Mesenchymal stem cell (in vitro differentiated cells and primary cell): ENCODE data around the gene POU6F2.
A peak's percentile ranks its signal among the peaks of the same experiment; 100 is the strongest.

Experiments used
- DNase-seq: peaks from one replicate; pipeline ENCODE4 v3.0.0-alpha.2; 2013
- H2AFZ ChIP-seq: one replicate; pipeline ENCODE4 v1.6.1; 2013; ENCODE audit warnings: low read depth, mild to moderate bottlenecking, control low read depth, inconsistent platforms, low read length, moderate library complexity
- H2AK5ac ChIP-seq: 2 replicates; pipeline ENCODE4 v1.6.1; 2013; ENCODE audit warnings: low read length, moderate library complexity, mild to moderate bottlenecking, inconsistent platforms; ENCODE audit not compliant: severe bottlenecking
- H2BK120ac ChIP-seq: one replicate; pipeline ENCODE4 v1.6.1; 2013; ENCODE audit warnings: low read depth, mild to moderate bottlenecking, inconsistent platforms, low read length, moderate library complexity
- H2BK12ac ChIP-seq, 2 experiments: one replicate each; pipeline ENCODE4 v1.6.1; 2013; ENCODE audit warnings: inconsistent platforms in 2 of 2, low read length in 2 of 2, mild to moderate bottlenecking in 2 of 2, moderate library complexity in 2 of 2, control low read depth in 1 of 2
- H2BK15ac ChIP-seq: one replicate; pipeline ENCODE4 v1.6.1; 2013; ENCODE audit warnings: mild to moderate bottlenecking, low read depth, inconsistent platforms; ENCODE audit not compliant: poor library complexity, severe bottlenecking
- H2BK5ac ChIP-seq: 2 replicates; pipeline ENCODE4 v1.6.1; 2013; ENCODE audit warnings: low read depth, mild to moderate bottlenecking, low read length, control low read depth, inconsistent platforms; ENCODE audit not compliant: poor library complexity, severe bottlenecking
- H3K14ac ChIP-seq, 2 experiments: one replicate each; pipeline ENCODE4 v1.6.1; 2013; ENCODE audit warnings: inconsistent platforms in 2 of 2, low read length in 2 of 2, control low read depth in 1 of 2, mild to moderate bottlenecking in 1 of 2, moderate library complexity in 1 of 2
- H3K18ac ChIP-seq, 2 experiments: one replicate each; pipeline ENCODE4 v1.6.1; 2013; ENCODE audit warnings: inconsistent platforms in 2 of 2, low read length in 2 of 2, control low read depth in 1 of 2, low read depth in 1 of 2, mild to moderate bottlenecking in 1 of 2
- H3K23ac ChIP-seq, 2 experiments: one replicate each; pipeline ENCODE4 v1.6.1; 2013; ENCODE audit warnings: inconsistent platforms in 2 of 2, low read length in 2 of 2, mild to moderate bottlenecking in 2 of 2, moderate library complexity in 2 of 2, control low read depth in 1 of 2
- H3K27ac ChIP-seq: 2 replicates; pipeline ENCODE4 v1.5.1; 2013; ENCODE audit warnings: mild to moderate bottlenecking, moderate library complexity, low read length, control low read depth, inconsistent platforms; ENCODE audit not compliant: poor library complexity, severe bottlenecking
- H3K27me3 ChIP-seq, 2 experiments: 2 replicates each; pipeline versions ENCODE4 v1.6.1 to v1.7.0; 2013; ENCODE audit warnings: low read length in 2 of 2, mild to moderate bottlenecking in 2 of 2, moderate library complexity in 2 of 2, control low read depth in 1 of 2, inconsistent platforms in 1 of 2; ENCODE audit not compliant: control insufficient read depth in 1 of 2, insufficient read depth in 1 of 2
- H3K36me3 ChIP-seq, 2 experiments: 2 replicates each; pipeline versions ENCODE4 v1.6.1 to v1.7.0; 2013; ENCODE audit warnings: low read length in 2 of 2, control low read depth in 1 of 2, inconsistent platforms in 1 of 2, low read depth in 1 of 2, mild to moderate bottlenecking in 1 of 2; ENCODE audit not compliant: insufficient read depth in 2 of 2, control insufficient read depth in 1 of 2
- H3K4ac ChIP-seq, 2 experiments: one replicate each; pipeline ENCODE4 v1.6.1; 2013; ENCODE audit warnings: inconsistent platforms in 2 of 2, low read length in 2 of 2, mild to moderate bottlenecking in 2 of 2, moderate library complexity in 2 of 2, control low read depth in 1 of 2, low read depth in 1 of 2
- H3K4me1 ChIP-seq: 2 replicates; pipeline ENCODE4 v1.6.1; 2013; ENCODE audit warnings: low read depth, low read length, control low read depth; ENCODE audit not compliant: control insufficient read depth, insufficient read depth
- H3K4me2 ChIP-seq: 2 replicates; pipeline ENCODE4 v1.6.1; 2013; ENCODE audit warnings: low read length, mild to moderate bottlenecking, inconsistent platforms; ENCODE audit not compliant: poor library complexity, severe bottlenecking
- H3K4me3 ChIP-seq, 2 experiments: 2 replicates each; pipeline versions ENCODE4 v1.5.1 to v1.7.0; 2013; ENCODE audit warnings: low read length in 2 of 2, mild to moderate bottlenecking in 2 of 2, control low read depth in 1 of 2, low read depth in 1 of 2; ENCODE audit not compliant: insufficient read depth in 1 of 2
- H3K79me1 ChIP-seq: replicated peaks from 2 replicates; pipeline ENCODE4 v1.6.1; 2013; ENCODE audit warnings: mild to moderate bottlenecking, control low read depth, low read length, inconsistent platforms; ENCODE audit not compliant: poor library complexity, severe bottlenecking
- H3K9ac ChIP-seq: 2 replicates; pipeline ENCODE4 v1.7.0; 2013; ENCODE audit warnings: mild to moderate bottlenecking, low read length, moderate library complexity
- H3K9me3 ChIP-seq: 2 replicates; pipeline ENCODE4 v1.7.0; 2013; ENCODE audit warnings: mild to moderate bottlenecking, low read length; ENCODE audit not compliant: control insufficient read depth
- H4K8ac ChIP-seq: one replicate; pipeline ENCODE4 v1.6.1; 2013; ENCODE audit warnings: inconsistent platforms, mild to moderate bottlenecking, low read length, moderate library complexity
- H4K91ac ChIP-seq: one replicate; pipeline ENCODE4 v1.6.1; 2013; ENCODE audit warnings: mild to moderate bottlenecking, low read length, inconsistent platforms
- WGBS: methylation state at CpG from one replicate; pipeline ENCODE4 v1.1.7; 2013; ENCODE audit warnings: mixed read lengths; 5-methylcytosine and 5-hydroxymethylcytosine counted together

POU6F2 gene

DNA sequence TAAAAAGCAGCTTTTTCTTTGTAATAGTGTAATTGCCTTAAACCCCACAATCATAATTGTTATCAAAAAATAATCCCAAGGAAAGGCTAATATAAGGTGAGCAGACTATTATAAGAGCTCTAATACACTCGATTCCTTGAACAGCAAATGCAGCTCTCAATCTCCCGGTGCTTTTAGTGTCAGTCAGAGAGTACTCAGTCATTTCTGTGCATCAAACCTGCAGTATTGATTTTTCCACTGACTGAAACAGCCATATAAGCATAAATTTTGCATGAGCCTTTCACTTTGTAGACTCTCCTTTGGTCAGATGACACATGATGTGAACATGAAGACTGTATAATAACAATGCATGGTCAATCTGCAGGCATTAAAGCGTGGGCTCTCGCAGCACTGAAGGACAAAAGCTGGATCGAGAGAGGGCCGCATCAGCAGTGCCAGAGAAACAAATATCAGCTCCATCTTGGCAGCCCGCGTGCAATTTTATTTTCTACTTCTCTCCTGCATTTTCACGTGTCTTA lies 272.0 kb downstream of the POU6F2 start:
- Histone ChIP-seq H3K23ac (no peak overlapping the region), H2BK120ac (no peak overlapping the region), H3K4me2 (no peak overlapping the region), H3K27me3 (peaks cover 0 to 12% of the 10 kb centered on the region in 2 experiments), H2AFZ (no peak overlapping the region), H3K18ac (no peak overlapping the region), H2AK5ac (peak overlapping the region; percentile 53), H3K9ac (no peak overlapping the region), H2BK5ac (no peak overlapping the region), H3K27ac (no peak overlapping the region), H2BK15ac (no peak overlapping the region), H3K14ac (no peak overlapping the region), H3K79me1 (no peaks in the 10 kb centered on the region), H4K91ac (no peak overlapping the region), H3K4me1 (peaks cover 9% of the 10 kb centered on the region), H3K9me3 (no peaks in the 10 kb centered on the region), H3K4ac (no peak overlapping the region), H4K8ac (no peak overlapping the region), H2BK12ac (no peak overlapping the region), H3K4me3 (no peak overlapping the region), H3K36me3 (no peaks in the 10 kb centered on the region)
- 94% methylated on average over 9 of the region's 9 CpGs for WGBS
- no peak for DNase-seq

DNA sequence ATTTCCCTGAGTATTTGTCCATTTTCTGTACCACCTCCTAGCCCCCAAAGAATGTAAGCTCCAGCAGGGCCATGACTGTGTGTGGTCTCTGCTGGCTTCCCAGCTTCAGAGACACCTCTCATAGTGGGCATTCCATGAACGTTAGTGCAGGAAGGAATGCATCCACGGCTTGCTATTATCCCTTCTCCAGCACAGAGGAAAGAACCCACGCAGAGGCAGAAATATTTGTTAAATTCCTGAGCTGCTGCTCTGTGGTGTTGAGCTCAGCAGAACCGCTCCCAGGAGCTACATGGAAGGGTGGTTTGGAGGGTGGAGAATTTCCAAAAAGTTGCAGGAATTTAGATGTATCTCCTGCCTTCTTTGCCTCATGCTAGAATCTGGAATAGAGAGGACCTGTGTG lies 275.2 kb downstream of the POU6F2 start:
- H3K79me1 ChIP-seq: no peaks in the 10 kb centered on the region
- no peak overlapping the region for H2AK5ac ChIP-seq
- H3K14ac ChIP-seq: no peak overlapping the region
- no peak overlapping the region for H2BK120ac ChIP-seq
- H3K27me3 ChIP-seq: peaks cover 0 to 9% of the 10 kb centered on the region in 2 experiments
- no peaks in the 10 kb centered on the region for H3K36me3 ChIP-seq
- no peak overlapping the region for H3K9ac ChIP-seq
- no peak overlapping the region for H4K8ac ChIP-seq
- H3K4ac ChIP-seq: no peak overlapping the region
- H3K27ac ChIP-seq: peak overlapping the region; percentile 84
- H3K9me3 ChIP-seq: no peaks in the 10 kb centered on the region
- H2BK5ac ChIP-seq: peak overlapping the region; percentile 74
- no peak overlapping the region for H3K18ac ChIP-seq
- peaks cover 9% of the 10 kb centered on the region for H3K4me1 ChIP-seq
- H2AFZ ChIP-seq: no peak overlapping the region
- no peak overlapping the region for H4K91ac ChIP-seq
- DNase-seq: peak; percentile 12
- H2BK15ac ChIP-seq: no peak overlapping the region
- no peak overlapping the region for H3K4me2 ChIP-seq
- 20% methylated on average over 4 of the region's 4 CpGs for WGBS
- H3K23ac ChIP-seq: no peak overlapping the region
- no peak overlapping the region for H2BK12ac ChIP-seq
- no peak overlapping the region for H3K4me3 ChIP-seq

DNA sequence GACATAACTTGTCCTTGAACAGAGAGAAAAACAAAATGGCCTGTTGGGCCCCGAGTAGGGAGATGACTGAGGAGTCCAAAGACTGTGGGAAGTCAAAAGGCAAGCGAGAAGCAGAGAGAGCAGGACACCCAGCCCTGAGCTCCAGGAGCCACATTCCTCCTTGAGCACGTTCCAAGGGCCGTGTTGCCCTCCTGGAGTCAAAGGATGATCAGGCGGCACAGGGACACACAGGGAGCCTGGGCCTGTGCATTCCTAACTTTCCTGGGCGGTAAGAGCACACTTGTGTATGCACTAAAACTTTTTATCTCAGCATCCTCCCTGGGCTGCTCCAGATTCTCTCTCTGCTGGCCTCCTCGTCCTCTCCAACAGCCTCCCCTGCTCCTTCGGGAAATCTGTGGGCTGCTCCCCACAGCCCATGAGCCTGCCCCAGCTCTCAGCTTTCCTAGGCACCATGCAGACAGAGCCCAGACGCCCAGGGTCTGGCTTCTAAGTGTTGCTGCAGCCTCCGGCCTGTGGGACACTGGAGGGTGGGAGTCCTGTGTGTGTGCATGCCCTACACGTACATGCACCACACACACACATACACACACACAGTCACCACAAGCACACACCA lies 281.8 kb downstream of the POU6F2 start:
- Histone ChIP-seq H3K9me3 (no peaks in the 10 kb centered on the region), H3K23ac (peak overlapping the region in 1 of 2 experiments; percentile 40), H3K4me3 (no peak overlapping the region), H4K91ac (no peak overlapping the region), H4K8ac (no peak overlapping the region), H2AFZ (no peak overlapping the region), H2BK12ac (no peak overlapping the region), H3K4me1 (no peaks in the 10 kb centered on the region), H3K14ac (peak overlapping the region in 1 of 2 experiments; percentile 83), H2BK15ac (no peak overlapping the region), H3K79me1 (no peaks in the 10 kb centered on the region), H3K9ac (no peak overlapping the region), H3K4me2 (no peak overlapping the region), H2AK5ac (no peak overlapping the region), H3K27ac (no peak overlapping the region), H2BK5ac (no peak overlapping the region), H3K36me3 (no peaks in the 10 kb centered on the region), H3K27me3 (no peaks in the 10 kb centered on the region), H2BK120ac (no peak overlapping the region), H3K18ac (no peak overlapping the region), H3K4ac (no peak overlapping the region)
- 86% methylated on average over 11 of the region's 11 CpGs for WGBS
- no peak for DNase-seq

DNA sequence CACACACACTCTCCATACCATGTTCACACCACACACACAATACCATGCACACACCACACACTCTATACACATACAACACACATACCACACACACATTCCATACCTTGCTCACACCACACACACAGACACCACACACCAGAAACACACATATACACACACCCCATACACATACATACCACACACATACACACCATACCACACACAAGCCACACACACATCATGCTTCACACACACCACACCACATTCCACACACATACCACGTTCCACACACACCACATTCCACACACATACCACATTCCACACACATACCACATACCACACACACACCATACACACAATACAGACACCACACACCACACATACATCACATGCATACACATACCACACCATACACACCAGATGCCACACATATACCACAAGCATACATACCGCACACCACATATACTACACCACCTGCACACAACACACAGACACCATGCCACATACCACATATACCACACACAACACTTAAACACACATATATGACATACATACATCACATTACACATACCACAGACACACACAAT lies 282.7 kb downstream of the POU6F2 start:
- no peak overlapping the region for H3K18ac ChIP-seq
- H3K79me1 ChIP-seq: no peaks in the 10 kb centered on the region
- H3K27me3 ChIP-seq: no peaks in the 10 kb centered on the region
- H2BK5ac ChIP-seq: no peak overlapping the region
- no peak overlapping the region for H4K8ac ChIP-seq
- no peaks in the 10 kb centered on the region for H3K36me3 ChIP-seq
- no peak overlapping the region for H3K27ac ChIP-seq
- no peak overlapping the region for H2AK5ac ChIP-seq
- H3K23ac ChIP-seq: no peak overlapping the region
- no peaks in the 10 kb centered on the region for H3K4me1 ChIP-seq
- peak overlapping the region in 1 of 2 experiments; percentile 83 for H3K14ac ChIP-seq
- H2BK120ac ChIP-seq: no peak overlapping the region
- H3K4ac ChIP-seq: no peak overlapping the region
- H3K9ac ChIP-seq: no peak overlapping the region
- no peak overlapping the region for H2BK15ac ChIP-seq
- H3K4me2 ChIP-seq: no peak overlapping the region
- no peak overlapping the region for H2AFZ ChIP-seq
- WGBS: 84% methylated on average over 2 of the region's 2 CpGs
- H2BK12ac ChIP-seq: no peak overlapping the region
- no peaks in the 10 kb centered on the region for H3K9me3 ChIP-seq
- no peak for DNase-seq
- H4K91ac ChIP-seq: peak overlapping the region; percentile 30
- H3K4me3 ChIP-seq: no peak overlapping the region
